NT2/D1 (cell line): ENCODE measurements around the gene ST8SIA5.

Source experiments
- DNase-seq: peaks from one replicate; pipeline ENCODE4 v3.0.0-alpha.2; 2011; ENCODE audit warnings: low read depth, low spot score
- H3K27me3 ChIP-seq: 2 replicates; pipeline ENCODE4 v1.6.0; 2011; ENCODE audit warnings: mild to moderate bottlenecking; ENCODE audit not compliant: insufficient read length, insufficient read depth
- H3K36me3 ChIP-seq: 2 replicates; pipeline ENCODE4 v1.6.1; 2011; ENCODE audit warnings: mild to moderate bottlenecking, low read length, mixed read lengths; ENCODE audit not compliant: insufficient read depth, insufficient read length
- H3K4me1 ChIP-seq: 2 replicates; pipeline ENCODE4 v1.5.1; 2011; ENCODE audit not compliant: insufficient read depth, insufficient read length
- H3K4me3 ChIP-seq: 2 replicates; pipeline ENCODE4 v1.5.1; 2011; ENCODE audit warnings: low read depth; ENCODE audit not compliant: insufficient read length
- H3K9ac ChIP-seq: 2 replicates; pipeline ENCODE4 v1.6.0; 2011; ENCODE audit warnings: low read depth; ENCODE audit not compliant: insufficient read length
- H3K9me3 ChIP-seq: 2 replicates; pipeline ENCODE4 v1.5.1; 2011; ENCODE audit warnings: mild to moderate bottlenecking, low read length; ENCODE audit not compliant: insufficient read depth
- SUZ12 ChIP-seq: IDR thresholded peaks from 2 replicates; pipeline ENCODE4 v1.6.1; 2011; ENCODE audit not compliant: insufficient read length, insufficient read depth; ENCODE audit errors: extremely low read depth
- YY1 ChIP-seq: IDR thresholded peaks from 2 replicates; pipeline ENCODE4 v1.6.1; 2011; ENCODE audit not compliant: insufficient read length, insufficient read depth
- ZNF274 ChIP-seq: IDR thresholded peaks from 2 replicates; pipeline ENCODE4 v1.6.1; 2011; ENCODE audit warnings: mild to moderate bottlenecking, low read depth, low read length

Gene ST8SIA5

GRCh38 chr18:46678785-46679399 lies 78.0 kb downstream of the ST8SIA5 start:
- no peaks in the 10 kb centered on the region for H3K9me3 ChIP-seq
- H3K4me3 ChIP-seq = no peak overlapping the region
- peaks cover 6% of the 10 kb centered on the region for H3K4me1 ChIP-seq
- no peaks in the 10 kb centered on the region for H3K36me3 ChIP-seq
- TF ChIP-seq ZNF274 (no peak), SUZ12 (no peak), YY1 (no peak)
- peaks cover 17% of the 10 kb centered on the region for H3K27me3 ChIP-seq
- no peak for DNase-seq
- no peak overlapping the region for H3K9ac ChIP-seq

DNA sequence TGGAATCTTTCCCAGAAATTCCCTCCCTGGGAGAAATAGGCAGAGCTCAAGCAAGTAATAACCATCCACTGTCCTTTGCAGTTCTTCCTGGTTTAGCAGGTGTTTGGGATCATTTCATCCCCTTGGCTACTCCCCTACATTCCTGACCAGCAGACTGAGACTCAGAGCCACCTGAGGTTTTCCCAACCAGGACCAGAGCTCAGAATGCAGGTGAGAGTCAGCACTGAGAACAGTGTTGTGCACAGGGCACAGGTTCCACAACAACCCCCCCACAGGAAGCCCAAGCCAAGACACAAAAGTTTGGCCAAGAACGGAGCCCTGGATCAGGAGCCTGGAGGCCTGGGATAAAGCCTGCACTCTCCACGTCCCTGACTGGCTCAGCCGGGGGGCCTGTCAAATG lies 78.8 kb downstream of the ST8SIA5 start:
- Histone ChIP-seq H3K9ac (no peak overlapping the region), H3K4me3 (no peak overlapping the region), H3K36me3 (no peaks in the 10 kb centered on the region), H3K9me3 (no peaks in the 10 kb centered on the region), H3K4me1 (peaks cover 10% of the 10 kb centered on the region), H3K27me3 (peaks cover 17% of the 10 kb centered on the region)
- DNase-seq = no peak
- TF ChIP-seq ZNF274 = no peak

- H3K36me3 ChIP-seq = no peaks in the 10 kb centered on the region
- H3K27me3 ChIP-seq = peaks cover 17% of the 10 kb centered on the region
- peaks cover 10% of the 10 kb centered on the region for H3K4me1 ChIP-seq
- no peak for DNase-seq
- H3K9ac ChIP-seq = no peak overlapping the region
- H3K9me3 ChIP-seq = no peaks in the 10 kb centered on the region
- TF ChIP-seq ZNF274 (no peak), YY1 (no peak), SUZ12 (no peak)
- H3K4me3 ChIP-seq = no peak overlapping the region
Measured at GRCh38 chr18:46677611-46678010, 79.2 kb downstream of the ST8SIA5 start.

GRCh38 chr18:46676182-46676835 lies 80.5 kb downstream of the ST8SIA5 start:
- H3K9ac ChIP-seq = no peak overlapping the region
- DNase-seq = peak; percentile 70
- peaks cover 10% of the 10 kb centered on the region for H3K4me1 ChIP-seq

DNA sequence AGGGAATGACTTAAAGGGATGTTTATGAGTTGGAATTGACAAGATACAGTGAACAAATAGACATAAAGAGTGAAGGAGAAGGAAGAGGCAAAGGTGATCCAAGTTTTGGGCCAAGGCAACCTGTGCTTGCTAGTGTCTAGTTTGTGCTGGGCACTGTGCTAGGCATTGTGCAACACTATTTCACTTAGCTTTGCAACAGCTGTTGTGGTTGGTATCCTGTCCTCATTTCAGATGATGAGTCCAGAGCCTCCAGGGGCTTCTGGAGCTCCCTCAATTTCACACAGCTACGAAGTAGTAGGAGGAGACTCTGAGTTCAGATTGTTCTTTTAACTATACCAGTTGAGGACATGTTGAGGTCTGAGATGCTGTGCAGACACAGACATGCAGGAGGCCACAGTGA lies 81.7 kb downstream of the ST8SIA5 start:
- peaks cover 17% of the 10 kb centered on the region for H3K27me3 ChIP-seq
- H3K9me3 ChIP-seq = no peaks in the 10 kb centered on the region
- no peak overlapping the region for H3K4me3 ChIP-seq
- peaks cover 10% of the 10 kb centered on the region for H3K4me1 ChIP-seq
- H3K36me3 ChIP-seq = no peaks in the 10 kb centered on the region
- no peak for DNase-seq
- TF ChIP-seq SUZ12 (no peak), ZNF274 (no peak), YY1 (no peak)
- H3K9ac ChIP-seq = no peak overlapping the region

More at GRCh38 chr18:46676182-46676835, 80.5 kb downstream of the ST8SIA5 start:
- no peak overlapping the region for H3K4me3 ChIP-seq
- H3K36me3 ChIP-seq = no peaks in the 10 kb centered on the region
- H3K27me3 ChIP-seq = peaks cover 17% of the 10 kb centered on the region
- H3K9me3 ChIP-seq = no peaks in the 10 kb centered on the region
- TF ChIP-seq SUZ12 = no peak
- TF ChIP-seq YY1 = no peak
- TF ChIP-seq ZNF274 = no peak

GRCh38 chr18:46672062-46672970 lies 84.5 kb downstream of the ST8SIA5 start:
- Histone ChIP-seq H3K27me3 (peaks cover 17% of the 10 kb centered on the region), H3K9me3 (no peaks in the 10 kb centered on the region), H3K36me3 (no peaks in the 10 kb centered on the region), H3K9ac (no peak overlapping the region), H3K4me1 (peaks cover 8% of the 10 kb centered on the region), H3K4me3 (no peak overlapping the region)
- DNase-seq = no peak
- TF ChIP-seq YY1 (no peak), ZNF274 (no peak), SUZ12 (no peak)

DNA sequence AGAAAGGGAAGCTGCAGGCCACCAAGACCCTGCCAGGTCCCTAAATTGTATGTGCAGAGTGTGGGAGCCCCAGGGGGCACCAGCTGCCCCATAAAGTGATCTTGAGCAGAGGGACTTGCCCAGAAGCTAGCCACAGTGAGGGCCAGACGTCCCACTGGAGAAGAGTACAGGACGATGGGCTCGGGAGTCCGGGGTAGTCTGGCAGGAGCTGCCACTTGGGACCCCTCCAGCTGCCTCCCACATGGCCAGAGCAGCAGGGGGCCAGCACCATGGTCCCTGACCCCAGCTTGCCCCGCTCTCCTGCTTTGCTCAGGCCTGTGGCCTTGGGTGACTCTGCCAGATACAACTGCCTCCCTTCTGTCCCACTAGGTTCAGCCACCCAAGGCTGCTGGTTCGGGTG lies 88.2 kb downstream of the ST8SIA5 start:
- Histone ChIP-seq H3K4me3 (no peak overlapping the region), H3K27me3 (no peaks in the 10 kb centered on the region), H3K9ac (no peak overlapping the region), H3K4me1 (peaks cover 1% of the 10 kb centered on the region), H3K36me3 (no peaks in the 10 kb centered on the region), H3K9me3 (no peaks in the 10 kb centered on the region)
- no peak for TF ChIP-seq YY1
- TF ChIP-seq ZNF274 = no peak
- no peak for TF ChIP-seq SUZ12
- no peak for DNase-seq
